HEK293 (cell line): Measurements from ENCODE around the gene PLEKHG4.

ENCODE experiments used
- FEZF1 ChIP-seq: fragments of 450-650 bp; formaldehyde crosslinking; IDR thresholded peaks from 2 replicates; pipeline ENCODE4 v1.5.1; 2016; ENCODE audit warnings: missing biosample characterization, missing genetic modification characterization
- MYNN ChIP-seq: fragments of 450-650 bp; formaldehyde crosslinking; IDR thresholded peaks from 2 replicates; pipeline ENCODE4 v1.5.1; 2016; ENCODE audit warnings: missing biosample characterization, missing genetic modification characterization, borderline replicate concordance
- PRDM1 ChIP-seq: fragments of 450-650 bp; formaldehyde crosslinking; IDR thresholded peaks from 2 replicates; pipeline ENCODE4; 2016; ENCODE audit warnings: missing biosample characterization, missing genetic modification characterization
- SP3 ChIP-seq: fragments of 450-650 bp; formaldehyde crosslinking; IDR thresholded peaks from 2 replicates; pipeline ENCODE4 v1.5.1; 2016; ENCODE audit warnings: missing biosample characterization, missing genetic modification characterization
- WT1 ChIP-seq: fragments of 450-650 bp; formaldehyde crosslinking; IDR thresholded peaks from 2 replicates; pipeline ENCODE4 v1.5.1; 2016; ENCODE audit warnings: missing biosample characterization, missing genetic modification characterization
- ZBTB20 ChIP-seq: fragments of 450-650 bp; formaldehyde crosslinking; IDR thresholded peaks from 2 replicates; pipeline ENCODE4 v1.5.1; 2016; ENCODE audit warnings: missing biosample characterization, missing genetic modification characterization
- ZBTB21 ChIP-seq: fragments of 450-650 bp; formaldehyde crosslinking; IDR thresholded peaks from 2 replicates; pipeline ENCODE4 v1.5.1; 2017; ENCODE audit warnings: missing biosample characterization, missing genetic modification characterization
- ZBTB8A ChIP-seq: fragments of 450-650 bp; formaldehyde crosslinking; IDR thresholded peaks from 2 replicates; pipeline ENCODE4 v1.5.1; 2016; ENCODE audit warnings: missing biosample characterization, missing genetic modification characterization
- ZNF133 ChIP-seq: fragments of 450-650 bp; formaldehyde crosslinking; IDR thresholded peaks from 2 replicates; pipeline ENCODE4 v1.5.1; 2016; ENCODE audit warnings: missing biosample characterization, missing genetic modification characterization
- ZNF302 ChIP-seq: fragments of 450-650 bp; formaldehyde crosslinking; IDR thresholded peaks from 2 replicates; pipeline ENCODE4 v1.5.1; 2016; ENCODE audit warnings: missing biosample characterization, missing genetic modification characterization, low read depth
- ZNF335 ChIP-seq: fragments of 450-650 bp; formaldehyde crosslinking; conservative IDR thresholded peaks from 2 replicates; pipeline ENCODE4 v1.5.1; 2016; ENCODE audit warnings: missing biosample characterization, missing genetic modification characterization
- ZNF354C ChIP-seq: fragments of 450-650 bp; formaldehyde crosslinking; IDR thresholded peaks from 2 replicates; pipeline ENCODE4 v1.5.1; 2016; ENCODE audit warnings: missing biosample characterization, missing genetic modification characterization, low read depth, borderline replicate concordance
- ZNF37A ChIP-seq: fragments of 450-650 bp; IDR thresholded peaks from 2 replicates; pipeline ENCODE4 v1.5.1; 2018; ENCODE audit warnings: missing biosample characterization, missing genetic modification characterization
- ZNF426 ChIP-seq: fragments of 450-650 bp; formaldehyde crosslinking; IDR thresholded peaks from 2 replicates; pipeline ENCODE4 v1.5.1; 2017; ENCODE audit warnings: missing biosample characterization, missing genetic modification characterization, mild to moderate bottlenecking, inconsistent platforms, moderate library complexity
- ZNF600 ChIP-seq: fragments of 450-650 bp; formaldehyde crosslinking; IDR thresholded peaks from 2 replicates; pipeline ENCODE4 v1.5.1; 2016; ENCODE audit warnings: missing biosample characterization, missing genetic modification characterization
- ZNF791 ChIP-seq: fragments of 450-650 bp; formaldehyde crosslinking; IDR thresholded peaks from 2 replicates; pipeline ENCODE4 v1.5.1; 2016; ENCODE audit warnings: missing biosample characterization, missing genetic modification characterization
- ZXDB ChIP-seq: fragments of 450-650 bp; formaldehyde crosslinking; IDR thresholded peaks from 2 replicates; pipeline ENCODE4 v1.5.1; 2016; ENCODE audit warnings: missing biosample characterization, missing genetic modification characterization
- TF ChIP-seq, protein P1 (sequence below): fragments of 450-650 bp; formaldehyde crosslinking; IDR thresholded peaks from 2 replicates; pipeline ENCODE4 v1.5.1; 2016; ENCODE audit warnings: missing biosample characterization, missing genetic modification characterization
- TF ChIP-seq, protein P2 (sequence below): fragments of 450-650 bp; formaldehyde crosslinking; IDR thresholded peaks from 2 replicates; pipeline ENCODE4 v1.5.1; 2016; ENCODE audit warnings: missing biosample characterization, missing genetic modification characterization
- TF ChIP-seq, protein P3 (sequence below): fragments of 450-650 bp; formaldehyde crosslinking; IDR thresholded peaks from 2 replicates; pipeline ENCODE4 v1.5.1; 2017; ENCODE audit warnings: missing biosample characterization, missing genetic modification characterization
- TF ChIP-seq, protein P4 (sequence below): fragments of 450-650 bp; formaldehyde crosslinking; IDR thresholded peaks from 2 replicates; pipeline ENCODE4 v1.5.1; 2016; ENCODE audit warnings: missing biosample characterization, missing genetic modification characterization
- TF ChIP-seq, protein P5 (sequence below): fragments of 450-650 bp; formaldehyde crosslinking; conservative IDR thresholded peaks from 2 replicates; pipeline ENCODE4 v1.5.1; 2016; ENCODE audit warnings: low read depth, missing biosample characterization, missing genetic modification characterization
- TF ChIP-seq, protein P6 (sequence below): fragments of 450-650 bp; formaldehyde crosslinking; optimal IDR thresholded peaks from 2 replicates; pipeline ENCODE3; 2016; ENCODE audit warnings: missing biosample characterization, mild to moderate bottlenecking, missing genetic modification characterization

Gene PLEKHG4

DNA sequence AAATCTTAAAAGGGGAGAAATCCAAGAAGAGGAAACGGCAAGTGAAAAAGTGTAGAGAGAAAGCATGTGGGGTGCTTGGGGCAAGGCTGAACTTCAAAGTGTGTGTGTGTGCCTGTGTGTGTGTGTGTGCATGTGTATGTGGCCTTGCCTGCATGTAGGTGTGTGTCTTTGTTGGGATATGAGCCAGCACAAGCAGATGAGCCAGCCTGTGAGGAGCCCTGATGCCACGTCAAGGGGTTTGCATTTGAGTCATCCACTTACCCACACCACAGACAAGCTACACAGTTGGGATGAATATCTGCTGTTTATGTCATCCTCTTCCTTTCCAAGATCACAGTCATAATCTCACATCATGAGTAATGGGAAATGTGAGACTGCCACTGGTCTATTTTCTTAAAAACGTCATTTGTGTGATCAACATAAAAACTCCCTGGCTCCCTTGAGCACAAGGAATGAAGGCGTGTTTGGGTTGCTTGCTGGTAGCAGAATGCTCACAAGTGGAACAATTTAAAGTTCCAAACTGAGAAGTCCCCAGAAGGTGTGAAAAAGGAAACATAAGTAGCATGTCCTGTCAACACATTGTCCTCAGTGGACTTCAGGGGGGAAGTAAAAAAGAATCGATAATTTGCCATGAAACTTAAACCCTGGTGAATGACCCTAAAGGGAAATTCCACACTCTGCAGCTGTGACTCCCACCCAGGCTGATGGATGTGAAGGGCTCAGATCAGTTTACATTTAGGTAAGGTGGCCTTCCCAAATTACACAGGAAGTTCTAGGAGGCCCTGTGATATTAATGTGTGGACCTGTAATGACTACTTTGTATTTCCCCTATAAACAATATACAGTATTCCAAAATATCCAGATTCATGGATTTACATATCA lies 32.5 kb downstream of the PLEKHG4 start (continued):
- TF ChIP-seq, protein P1, sequence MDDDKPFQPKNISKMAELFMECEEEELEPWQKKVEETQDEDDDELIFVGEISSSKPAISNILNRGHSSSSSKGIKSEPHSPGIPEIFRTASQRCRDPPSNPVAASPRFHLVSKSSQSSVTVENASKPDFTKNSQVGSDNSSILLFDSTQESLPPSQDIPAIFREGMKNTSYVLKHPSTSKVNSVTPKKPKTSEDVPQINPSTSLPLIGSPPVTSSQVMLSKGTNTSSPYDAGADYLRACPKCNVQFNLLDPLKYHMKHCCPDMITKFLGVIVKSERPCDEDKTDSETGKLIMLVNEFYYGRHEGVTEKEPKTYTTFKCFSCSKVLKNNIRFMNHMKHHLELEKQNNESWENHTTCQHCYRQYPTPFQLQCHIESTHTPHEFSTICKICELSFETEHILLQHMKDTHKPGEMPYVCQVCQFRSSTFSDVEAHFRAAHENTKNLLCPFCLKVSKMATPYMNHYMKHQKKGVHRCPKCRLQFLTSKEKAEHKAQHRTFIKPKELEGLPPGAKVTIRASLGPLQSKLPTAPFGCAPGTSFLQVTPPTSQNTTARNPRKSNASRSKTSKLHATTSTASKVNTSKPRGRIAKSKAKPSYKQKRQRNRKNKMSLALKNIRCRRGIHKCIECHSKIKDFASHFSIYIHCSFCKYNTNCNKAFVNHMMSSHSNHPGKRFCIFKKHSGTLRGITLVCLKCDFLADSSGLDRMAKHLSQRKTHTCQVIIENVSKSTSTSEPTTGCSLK = no peak
- peak; percentile 82 for TF ChIP-seq WT1 (tag by site-specific recombination)
- TF ChIP-seq ZNF37A (tag by site-specific recombination) = no peak
- TF ChIP-seq ZNF335 (tag by site-specific recombination) = peak; percentile 63
- TF ChIP-seq, protein P2, sequence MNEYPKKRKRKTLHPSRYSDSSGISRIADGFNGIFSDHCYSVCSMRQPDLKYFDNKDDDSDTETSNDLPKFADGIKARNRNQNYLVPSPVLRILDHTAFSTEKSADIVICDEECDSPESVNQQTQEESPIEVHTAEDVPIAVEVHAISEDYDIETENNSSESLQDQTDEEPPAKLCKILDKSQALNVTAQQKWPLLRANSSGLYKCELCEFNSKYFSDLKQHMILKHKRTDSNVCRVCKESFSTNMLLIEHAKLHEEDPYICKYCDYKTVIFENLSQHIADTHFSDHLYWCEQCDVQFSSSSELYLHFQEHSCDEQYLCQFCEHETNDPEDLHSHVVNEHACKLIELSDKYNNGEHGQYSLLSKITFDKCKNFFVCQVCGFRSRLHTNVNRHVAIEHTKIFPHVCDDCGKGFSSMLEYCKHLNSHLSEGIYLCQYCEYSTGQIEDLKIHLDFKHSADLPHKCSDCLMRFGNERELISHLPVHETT (tag by site-specific recombination) = peak; percentile 78
- TF ChIP-seq PRDM1 (tag by site-specific recombination) = peak; percentile 82
- TF ChIP-seq ZNF133 (tag by site-specific recombination) = no peak
- TF ChIP-seq, protein P3, sequence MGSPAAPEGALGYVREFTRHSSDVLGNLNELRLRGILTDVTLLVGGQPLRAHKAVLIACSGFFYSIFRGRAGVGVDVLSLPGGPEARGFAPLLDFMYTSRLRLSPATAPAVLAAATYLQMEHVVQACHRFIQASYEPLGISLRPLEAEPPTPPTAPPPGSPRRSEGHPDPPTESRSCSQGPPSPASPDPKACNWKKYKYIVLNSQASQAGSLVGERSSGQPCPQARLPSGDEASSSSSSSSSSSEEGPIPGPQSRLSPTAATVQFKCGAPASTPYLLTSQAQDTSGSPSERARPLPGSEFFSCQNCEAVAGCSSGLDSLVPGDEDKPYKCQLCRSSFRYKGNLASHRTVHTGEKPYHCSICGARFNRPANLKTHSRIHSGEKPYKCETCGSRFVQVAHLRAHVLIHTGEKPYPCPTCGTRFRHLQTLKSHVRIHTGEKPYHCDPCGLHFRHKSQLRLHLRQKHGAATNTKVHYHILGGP (tag by site-specific recombination) = no peak
- TF ChIP-seq ZNF302 (tag by site-specific recombination) = no peak
- TF ChIP-seq ZBTB8A (tag by site-specific recombination) = no peak
- TF ChIP-seq ZNF791 (tag by site-specific recombination) = no peak
- TF ChIP-seq FEZF1 (tag by site-specific recombination) = peak; percentile 17; the same call in 1 of the 2 replicates
- TF ChIP-seq, protein P4, sequence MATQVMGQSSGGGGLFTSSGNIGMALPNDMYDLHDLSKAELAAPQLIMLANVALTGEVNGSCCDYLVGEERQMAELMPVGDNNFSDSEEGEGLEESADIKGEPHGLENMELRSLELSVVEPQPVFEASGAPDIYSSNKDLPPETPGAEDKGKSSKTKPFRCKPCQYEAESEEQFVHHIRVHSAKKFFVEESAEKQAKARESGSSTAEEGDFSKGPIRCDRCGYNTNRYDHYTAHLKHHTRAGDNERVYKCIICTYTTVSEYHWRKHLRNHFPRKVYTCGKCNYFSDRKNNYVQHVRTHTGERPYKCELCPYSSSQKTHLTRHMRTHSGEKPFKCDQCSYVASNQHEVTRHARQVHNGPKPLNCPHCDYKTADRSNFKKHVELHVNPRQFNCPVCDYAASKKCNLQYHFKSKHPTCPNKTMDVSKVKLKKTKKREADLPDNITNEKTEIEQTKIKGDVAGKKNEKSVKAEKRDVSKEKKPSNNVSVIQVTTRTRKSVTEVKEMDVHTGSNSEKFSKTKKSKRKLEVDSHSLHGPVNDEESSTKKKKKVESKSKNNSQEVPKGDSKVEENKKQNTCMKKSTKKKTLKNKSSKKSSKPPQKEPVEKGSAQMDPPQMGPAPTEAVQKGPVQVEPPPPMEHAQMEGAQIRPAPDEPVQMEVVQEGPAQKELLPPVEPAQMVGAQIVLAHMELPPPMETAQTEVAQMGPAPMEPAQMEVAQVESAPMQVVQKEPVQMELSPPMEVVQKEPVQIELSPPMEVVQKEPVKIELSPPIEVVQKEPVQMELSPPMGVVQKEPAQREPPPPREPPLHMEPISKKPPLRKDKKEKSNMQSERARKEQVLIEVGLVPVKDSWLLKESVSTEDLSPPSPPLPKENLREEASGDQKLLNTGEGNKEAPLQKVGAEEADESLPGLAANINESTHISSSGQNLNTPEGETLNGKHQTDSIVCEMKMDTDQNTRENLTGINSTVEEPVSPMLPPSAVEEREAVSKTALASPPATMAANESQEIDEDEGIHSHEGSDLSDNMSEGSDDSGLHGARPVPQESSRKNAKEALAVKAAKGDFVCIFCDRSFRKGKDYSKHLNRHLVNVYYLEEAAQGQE (tag by site-specific recombination) = no peak
- TF ChIP-seq, protein P5, sequence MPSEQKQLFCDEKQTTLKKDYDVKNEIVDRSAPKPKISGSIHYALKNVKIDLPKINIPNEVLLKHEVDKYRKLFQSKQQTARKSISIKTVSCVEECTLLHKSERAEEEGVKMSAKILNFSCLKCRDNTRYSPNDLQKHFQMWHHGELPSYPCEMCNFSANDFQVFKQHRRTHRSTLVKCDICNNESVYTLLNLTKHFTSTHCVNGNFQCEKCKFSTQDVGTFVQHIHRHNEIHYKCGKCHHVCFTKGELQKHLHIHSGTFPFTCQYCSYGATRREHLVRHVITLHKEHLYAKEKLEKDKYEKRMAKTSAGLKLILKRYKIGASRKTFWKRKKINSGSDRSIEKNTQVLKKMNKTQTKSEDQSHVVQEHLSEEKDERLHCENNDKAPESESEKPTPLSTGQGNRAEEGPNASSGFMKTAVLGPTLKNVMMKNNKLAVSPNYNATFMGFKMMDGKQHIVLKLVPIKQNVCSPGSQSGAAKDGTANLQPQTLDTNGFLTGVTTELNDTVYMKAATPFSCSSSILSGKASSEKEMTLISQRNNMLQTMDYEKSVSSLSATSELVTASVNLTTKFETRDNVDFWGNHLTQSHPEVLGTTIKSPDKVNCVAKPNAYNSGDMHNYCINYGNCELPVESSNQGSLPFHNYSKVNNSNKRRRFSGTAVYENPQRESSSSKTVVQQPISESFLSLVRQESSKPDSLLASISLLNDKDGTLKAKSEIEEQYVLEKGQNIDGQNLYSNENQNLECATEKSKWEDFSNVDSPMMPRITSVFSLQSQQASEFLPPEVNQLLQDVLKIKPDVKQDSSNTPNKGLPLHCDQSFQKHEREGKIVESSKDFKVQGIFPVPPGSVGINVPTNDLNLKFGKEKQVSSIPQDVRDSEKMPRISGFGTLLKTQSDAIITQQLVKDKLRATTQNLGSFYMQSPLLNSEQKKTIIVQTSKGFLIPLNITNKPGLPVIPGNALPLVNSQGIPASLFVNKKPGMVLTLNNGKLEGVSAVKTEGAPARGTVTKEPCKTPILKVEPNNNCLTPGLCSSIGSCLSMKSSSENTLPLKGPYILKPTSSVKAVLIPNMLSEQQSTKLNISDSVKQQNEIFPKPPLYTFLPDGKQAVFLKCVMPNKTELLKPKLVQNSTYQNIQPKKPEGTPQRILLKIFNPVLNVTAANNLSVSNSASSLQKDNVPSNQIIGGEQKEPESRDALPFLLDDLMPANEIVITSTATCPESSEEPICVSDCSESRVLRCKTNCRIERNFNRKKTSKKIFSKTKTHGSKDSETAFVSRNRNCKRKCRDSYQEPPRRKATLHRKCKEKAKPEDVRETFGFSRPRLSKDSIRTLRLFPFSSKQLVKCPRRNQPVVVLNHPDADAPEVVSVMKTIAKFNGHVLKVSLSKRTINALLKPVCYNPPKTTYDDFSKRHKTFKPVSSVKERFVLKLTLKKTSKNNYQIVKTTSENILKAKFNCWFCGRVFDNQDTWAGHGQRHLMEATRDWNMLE = peak; percentile 38; the same call in 1 of the 2 replicates
- TF ChIP-seq ZBTB20 (tag by site-specific recombination) = peak; percentile 49
- TF ChIP-seq ZNF354C (tag by site-specific recombination) = no peak
- TF ChIP-seq, protein P6, sequence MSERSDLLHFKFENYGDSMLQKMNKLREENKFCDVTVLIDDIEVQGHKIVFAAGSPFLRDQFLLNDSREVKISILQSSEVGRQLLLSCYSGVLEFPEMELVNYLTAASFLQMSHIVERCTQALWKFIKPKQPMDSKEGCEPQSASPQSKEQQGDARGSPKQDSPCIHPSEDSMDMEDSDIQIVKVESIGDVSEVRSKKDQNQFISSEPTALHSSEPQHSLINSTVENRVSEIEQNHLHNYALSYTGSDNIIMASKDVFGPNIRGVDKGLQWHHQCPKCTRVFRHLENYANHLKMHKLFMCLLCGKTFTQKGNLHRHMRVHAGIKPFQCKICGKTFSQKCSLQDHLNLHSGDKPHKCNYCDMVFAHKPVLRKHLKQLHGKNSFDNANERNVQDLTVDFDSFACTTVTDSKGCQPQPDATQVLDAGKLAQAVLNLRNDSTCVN (tag by site-specific recombination) = no peak
- no peak for TF ChIP-seq MYNN (tag by site-specific recombination)
- no peak for TF ChIP-seq ZNF426 (tag by site-specific recombination)
- peak; percentile 67; the same call in 1 of the 2 replicates for TF ChIP-seq ZNF600 (tag by site-specific recombination)
- peak; percentile 98 for TF ChIP-seq ZBTB21 (tag by site-specific recombination)
- TF ChIP-seq SP3 = peak; percentile 46; the same call in 1 of the 2 replicates
- peak; percentile 68 for TF ChIP-seq ZXDB
